ENCODE data around the gene FDCSP.
"Not testable (repeated sequence)": the region's sequence is repeated elsewhere in the genome, so short reads cannot be mapped to it uniquely, and the experiment has no call there.

The FDCSP gene

DNA sequence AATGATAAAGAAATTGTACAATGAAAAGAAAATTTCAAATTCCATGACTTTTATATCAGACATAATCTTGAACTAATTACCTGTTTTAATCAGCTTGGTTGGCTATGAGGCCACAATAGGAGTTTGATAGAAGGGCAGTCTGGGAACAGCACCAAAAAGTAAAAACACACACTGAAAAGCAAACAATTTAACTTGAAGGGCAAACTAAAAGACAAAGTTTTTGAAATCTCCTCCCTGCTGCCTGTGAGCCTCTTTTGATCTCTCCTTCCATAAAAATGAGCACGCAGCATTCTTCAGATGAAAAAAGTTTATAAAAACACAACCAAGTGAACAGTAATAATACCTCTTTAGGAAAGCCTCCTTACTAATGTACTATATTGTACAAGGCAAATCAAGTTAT lies 22.3 kb upstream of the FDCSP start:
- TF ChIP-seq POLR2A (IDR thresholded peaks at IDR 0.05; ENCODE audit: low read depth, low read length), result no peak
- DNase-seq (ENCODE audit: insufficient read length, low spot score) (no peak), FAIRE-seq (no peak)

DNA sequence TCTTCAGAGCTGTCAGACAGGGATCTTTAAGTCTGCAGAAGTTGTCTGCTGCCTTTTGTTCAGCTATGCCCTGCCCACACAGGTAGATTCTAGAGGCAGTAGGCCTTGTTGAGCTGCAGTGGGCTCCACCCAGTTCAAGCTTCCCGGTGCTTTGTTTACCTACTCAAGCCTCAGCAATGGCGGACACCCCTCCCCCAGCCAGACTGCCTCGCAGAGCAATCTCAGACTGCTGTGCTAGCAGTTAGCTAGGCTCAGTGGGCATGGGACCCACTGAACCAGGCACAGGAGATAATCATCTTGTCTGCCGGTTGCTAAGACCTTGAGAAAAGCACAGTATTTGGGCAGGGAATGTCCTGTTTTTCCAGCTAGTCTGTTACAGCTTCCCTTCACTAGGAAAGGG lies 13.2 kb upstream of the FDCSP start:
- not testable (repeated sequence) for FAIRE-seq; DNase-seq (ENCODE audit: insufficient read length, low spot score)

DNA sequence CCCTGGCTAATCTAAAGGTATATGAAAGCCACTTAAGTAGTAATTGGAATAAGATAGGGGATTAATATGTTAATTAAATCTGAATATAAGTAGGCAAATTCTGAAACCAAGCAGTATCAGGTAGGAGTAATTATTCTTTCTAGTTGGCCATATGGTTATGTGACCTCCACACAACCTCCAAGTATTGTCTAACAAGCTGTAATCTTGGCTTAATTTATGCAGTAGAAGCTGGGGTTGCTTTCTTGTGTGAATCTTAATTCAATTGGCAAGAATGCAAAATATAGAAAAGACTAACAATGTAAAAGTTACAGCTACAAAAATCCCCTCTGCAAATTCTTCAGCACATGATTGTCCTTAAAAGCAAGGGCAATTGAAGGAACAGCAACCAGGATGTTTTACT lies 9.8 kb upstream of the FDCSP start:
- FAIRE-seq; DNase-seq (ENCODE audit: insufficient read length, low spot score): not testable (repeated sequence)

DNA sequence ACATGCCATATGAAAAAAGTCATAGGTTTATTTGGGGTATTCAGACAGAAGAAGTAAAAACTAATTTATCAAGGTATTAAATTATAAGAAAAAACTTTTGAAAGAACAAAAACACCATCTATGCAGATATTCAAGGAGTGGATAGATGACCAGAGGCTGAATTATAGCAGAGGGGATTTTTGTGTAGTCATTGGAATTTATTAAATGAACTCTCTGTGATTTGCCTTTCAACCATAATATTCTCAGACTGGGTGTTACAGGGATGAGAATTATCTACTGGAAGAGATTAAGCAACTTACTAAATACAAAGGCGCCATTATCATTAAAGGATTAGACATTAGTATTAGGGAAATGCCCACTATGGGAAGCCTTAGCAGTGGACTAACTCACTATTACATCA lies 9.4 kb upstream of the FDCSP start:
- not testable (repeated sequence) for DNase-seq (ENCODE audit: insufficient read length, low spot score); FAIRE-seq

DNA sequence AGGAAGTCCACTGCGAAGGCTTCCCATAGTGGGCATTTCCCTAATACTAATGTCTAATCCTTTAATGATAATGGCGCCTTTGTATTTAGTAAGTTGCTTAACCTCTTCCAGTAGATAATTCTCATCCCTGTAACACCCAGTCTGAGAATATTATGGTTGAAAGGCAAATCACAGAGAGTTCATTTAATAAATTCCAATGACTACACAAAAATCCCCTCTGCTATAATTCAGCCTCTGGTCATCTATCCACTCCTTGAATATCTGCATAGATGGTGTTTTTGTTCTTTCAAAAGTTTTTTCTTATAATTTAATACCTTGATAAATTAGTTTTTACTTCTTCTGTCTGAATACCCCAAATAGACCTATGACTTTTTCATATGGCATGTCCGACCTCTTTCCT lies 4.5 kb upstream of the FDCSP start:
- not testable (repeated sequence) for DNase-seq (ENCODE audit: insufficient read length, low spot score); FAIRE-seq

DNA sequence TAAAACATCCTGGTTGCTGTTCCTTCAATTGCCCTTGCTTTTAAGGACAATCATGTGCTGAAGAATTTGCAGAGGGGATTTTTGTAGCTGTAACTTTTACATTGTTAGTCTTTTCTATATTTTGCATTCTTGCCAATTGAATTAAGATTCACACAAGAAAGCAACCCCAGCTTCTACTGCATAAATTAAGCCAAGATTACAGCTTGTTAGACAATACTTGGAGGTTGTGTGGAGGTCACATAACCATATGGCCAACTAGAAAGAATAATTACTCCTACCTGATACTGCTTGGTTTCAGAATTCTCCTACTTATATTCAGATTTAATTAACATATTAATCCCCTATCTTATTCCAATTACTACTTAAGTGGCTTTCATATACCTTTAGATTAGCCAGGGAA lies 4.1 kb upstream of the FDCSP start:
- FAIRE-seq; DNase-seq (ENCODE audit: insufficient read length, low spot score): not testable (repeated sequence)

DNA sequence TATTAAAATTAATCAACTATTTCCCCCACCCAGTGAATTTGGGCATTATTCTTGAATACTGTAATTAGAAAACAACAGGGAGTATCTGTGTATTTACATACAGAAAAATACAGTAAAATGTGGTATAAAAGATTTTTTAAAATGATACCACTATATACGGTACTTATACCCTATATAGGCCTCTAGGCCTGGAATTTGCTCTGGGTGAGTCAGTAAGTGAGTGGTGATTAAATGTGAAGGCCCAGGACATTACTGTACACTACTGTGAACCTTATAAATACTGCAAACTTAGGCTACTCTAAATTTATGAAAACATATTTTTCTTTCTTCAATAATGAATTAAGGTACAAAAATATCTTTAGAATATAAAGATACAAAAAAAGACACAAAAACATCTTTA lies 10.2 kb downstream of the FDCSP start:
- no peak for TF ChIP-seq POLR2A (IDR thresholded peaks at IDR 0.05; ENCODE audit: low read depth, low read length)
- FAIRE-seq, result no peak
- DNase-seq (ENCODE audit: insufficient read length, low spot score), result no peak

DNA sequence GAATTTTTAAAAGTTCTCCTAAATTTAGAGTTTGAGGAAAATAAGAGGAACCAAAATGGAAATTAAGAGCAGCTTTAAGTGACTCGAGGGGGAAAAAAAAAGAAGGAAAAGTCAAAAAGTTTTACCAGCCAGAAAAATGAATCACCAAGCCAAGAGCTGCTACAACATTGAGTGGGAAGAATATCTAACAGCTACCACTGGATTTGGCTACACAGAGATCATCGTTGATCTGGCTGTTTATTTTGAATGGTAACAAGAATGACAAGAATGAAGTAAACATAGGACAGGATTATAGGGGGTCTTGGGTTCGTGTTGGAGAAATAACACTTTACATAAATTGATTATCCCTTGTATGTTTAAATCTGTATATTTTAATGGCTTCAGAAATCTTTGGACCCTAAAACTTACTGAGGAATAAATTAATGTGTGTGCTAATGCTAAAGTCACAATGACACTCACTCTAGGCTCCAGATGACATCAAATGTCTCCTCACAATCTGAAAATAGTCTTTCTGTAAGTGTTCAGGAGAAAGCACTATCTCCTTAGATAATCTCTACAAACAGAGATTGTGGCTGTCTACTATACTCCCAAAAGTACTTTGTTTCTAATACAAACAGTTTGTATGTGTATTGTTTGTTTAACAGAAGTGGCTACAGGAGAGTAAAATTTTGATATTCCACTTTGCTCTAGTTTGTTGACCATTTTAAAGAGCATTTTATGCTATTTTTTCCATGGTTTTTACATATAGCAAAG lies 13.4 kb downstream of the FDCSP start:
- FAIRE-seq (no peak), DNase-seq (ENCODE audit: insufficient read length, low spot score) (no peak)
- TF ChIP-seq POLR2A (IDR thresholded peaks at IDR 0.05; ENCODE audit: low read depth, low read length), result no peak

DNA sequence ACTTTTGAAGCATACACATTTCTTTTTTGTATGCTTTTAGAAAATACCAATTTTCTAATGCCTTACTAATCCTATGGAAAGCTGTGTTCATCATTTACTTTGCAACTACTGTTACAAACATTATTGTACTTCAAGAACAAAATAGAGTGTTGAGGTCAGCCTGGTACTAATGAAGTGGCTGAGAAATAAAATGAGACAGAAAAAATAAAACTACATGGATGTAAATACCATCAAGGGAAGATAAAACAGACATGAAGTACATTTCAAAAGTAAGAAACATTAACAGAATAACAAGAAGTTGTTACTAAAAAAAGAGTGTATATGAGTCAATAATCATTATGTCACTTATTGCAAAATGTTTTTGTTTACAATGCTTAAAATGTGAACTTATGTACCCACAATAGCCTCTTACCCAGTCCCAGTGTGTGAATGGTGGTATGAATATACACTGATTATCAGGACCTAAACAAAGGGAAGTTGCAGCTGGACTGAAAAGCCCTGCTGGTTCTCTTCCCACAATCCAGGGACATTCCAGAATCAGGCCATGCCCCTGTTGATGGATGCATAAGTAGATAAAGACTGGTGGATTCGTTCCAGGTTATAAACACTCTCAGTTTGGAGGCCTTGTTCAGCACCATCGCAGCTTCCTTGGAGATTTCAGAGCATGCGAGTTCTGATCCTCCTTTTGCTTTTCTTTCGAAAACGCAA lies 14.1 kb downstream of the FDCSP start:
- DNase-seq (ENCODE audit: insufficient read length, low spot score), result no peak
- FAIRE-seq, result no peak
- no peak for TF ChIP-seq POLR2A (IDR thresholded peaks at IDR 0.05; ENCODE audit: low read depth, low read length)

DNA sequence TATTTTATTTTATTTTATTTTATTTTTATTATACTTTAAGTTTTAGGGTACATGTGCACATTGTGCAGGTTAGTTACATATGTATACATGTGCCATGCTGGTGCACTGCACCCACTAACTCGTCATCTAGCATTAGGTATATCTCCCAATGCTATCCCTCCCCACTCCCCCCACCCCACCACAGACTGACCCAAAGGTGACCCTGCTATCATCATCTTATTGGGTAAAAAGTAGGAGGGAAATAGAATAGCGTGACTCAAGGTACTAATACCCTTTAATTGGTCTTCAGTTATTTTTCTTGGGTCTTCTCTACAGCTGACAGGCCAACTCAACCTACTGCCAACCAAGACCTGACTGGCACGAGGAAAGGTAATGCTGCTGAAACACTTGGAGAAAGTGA lies 16.4 kb downstream of the FDCSP start, which contains the start of gene CSN3:
Gene CSN3 (plus strand): TSS at position 301 of the 400 bp plus-strand sequence. CDS start 2,223 bp downstream, outside the sequence.
- FAIRE-seq; DNase-seq (ENCODE audit: insufficient read length, low spot score): not testable (repeated sequence)

DNA sequence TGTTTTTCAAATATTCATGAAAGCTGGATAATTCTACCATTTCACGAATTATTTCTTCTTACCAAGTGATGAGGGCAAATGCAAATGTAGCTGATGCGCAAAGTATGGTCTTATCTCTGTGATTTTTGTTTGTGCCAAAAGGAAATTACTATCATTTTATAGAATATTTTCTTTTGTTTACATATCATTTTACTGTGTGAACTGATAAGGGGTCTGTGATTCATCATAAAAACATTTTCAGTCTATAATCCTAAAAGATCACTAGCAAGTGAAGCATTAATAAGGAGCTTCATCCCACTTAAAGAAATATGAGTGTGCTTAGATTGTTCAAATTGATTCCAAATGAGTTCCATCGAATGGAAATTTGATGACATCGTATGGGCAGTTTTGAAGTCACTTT lies 17.2 kb downstream of the FDCSP start:
- DNase-seq (ENCODE audit: insufficient read length, low spot score) (no peak), FAIRE-seq (no peak)
- no peak for TF ChIP-seq POLR2A (IDR thresholded peaks at IDR 0.05; ENCODE audit: low read depth, low read length)

DNA sequence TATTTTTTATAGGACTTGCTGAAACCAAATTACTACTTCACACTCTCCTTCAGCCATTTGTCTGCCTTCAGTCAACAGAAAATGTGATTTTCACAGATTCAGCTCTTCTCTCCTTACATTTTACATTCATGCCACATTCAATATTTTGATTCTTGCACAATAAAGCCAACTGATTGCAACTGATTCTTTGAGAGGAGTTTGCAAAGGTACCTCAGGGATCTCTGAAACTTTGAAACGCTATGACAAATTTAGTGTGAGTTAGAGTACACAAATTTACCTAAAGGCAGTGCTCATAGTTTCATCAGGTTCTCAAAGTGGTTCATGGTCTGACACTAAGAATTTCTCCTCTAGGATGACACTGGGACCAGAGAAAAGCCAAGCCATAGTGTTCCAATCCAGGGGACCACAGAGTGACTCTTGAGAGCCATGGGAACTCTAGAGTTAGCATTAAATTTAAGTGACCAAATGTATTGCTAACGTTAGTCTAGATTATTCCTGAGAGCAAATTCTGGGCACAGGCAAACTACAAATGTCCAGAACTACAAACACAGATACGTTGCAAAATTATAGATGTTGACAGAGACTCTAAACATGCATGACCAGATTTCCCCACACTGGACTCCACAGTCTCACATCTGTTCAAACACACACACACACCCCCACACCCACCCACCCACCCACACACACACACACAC lies 25.5 kb downstream of the FDCSP start:
- DNase-seq (ENCODE audit: insufficient read length, low spot score) (no peak), FAIRE-seq (no peak)
- no peak for TF ChIP-seq POLR2A (IDR thresholded peaks at IDR 0.05; ENCODE audit: low read depth, low read length)

DNA sequence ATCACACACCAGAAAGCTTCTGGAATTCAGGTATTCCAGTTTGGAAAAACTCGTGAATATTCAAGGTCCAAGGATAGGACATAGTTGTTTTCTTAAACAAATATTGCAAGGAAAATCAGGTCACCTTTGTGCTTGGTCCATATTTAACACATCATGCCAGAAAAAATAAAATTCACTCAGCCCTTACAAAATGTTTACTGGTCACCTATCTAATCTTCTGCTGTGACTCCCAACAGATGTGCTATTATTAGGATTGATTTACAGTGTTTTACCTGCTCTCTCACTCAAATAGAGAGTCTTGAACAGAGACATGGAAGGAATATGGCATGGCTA lies 26.0 kb downstream of the FDCSP start:
- FAIRE-seq, result no peak
- TF ChIP-seq POLR2A (IDR thresholded peaks at IDR 0.05; ENCODE audit: low read depth, low read length), result no peak

DNA sequence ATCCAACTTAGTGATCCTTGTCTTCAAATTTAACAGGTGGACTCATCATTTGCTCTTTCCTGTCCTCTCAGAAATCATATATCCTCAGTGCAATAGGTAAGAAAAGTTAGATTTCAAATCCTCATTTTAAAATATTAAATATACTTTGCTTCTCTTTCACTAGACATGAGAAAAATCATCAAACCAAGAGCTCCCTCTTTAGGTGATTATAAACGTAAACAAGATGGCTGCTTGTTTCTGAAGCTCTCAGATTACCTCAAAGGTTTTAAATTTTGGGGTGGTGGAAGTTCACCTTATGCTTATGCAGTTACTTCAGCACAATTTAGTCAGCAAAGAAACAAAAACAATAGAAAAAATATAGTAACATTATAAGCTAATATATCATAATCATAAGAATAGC lies 43.8 kb downstream of the FDCSP start:
- TF ChIP-seq POLR2A (IDR thresholded peaks at IDR 0.05; ENCODE audit: low read depth, low read length), result no peak
- FAIRE-seq (no peak), DNase-seq (ENCODE audit: insufficient read length, low spot score) (no peak)

More for the DNA sequence above, 26.0 kb downstream of the FDCSP start:
- DNase-seq (ENCODE audit: insufficient read length, low spot score), result no peak

DNA sequence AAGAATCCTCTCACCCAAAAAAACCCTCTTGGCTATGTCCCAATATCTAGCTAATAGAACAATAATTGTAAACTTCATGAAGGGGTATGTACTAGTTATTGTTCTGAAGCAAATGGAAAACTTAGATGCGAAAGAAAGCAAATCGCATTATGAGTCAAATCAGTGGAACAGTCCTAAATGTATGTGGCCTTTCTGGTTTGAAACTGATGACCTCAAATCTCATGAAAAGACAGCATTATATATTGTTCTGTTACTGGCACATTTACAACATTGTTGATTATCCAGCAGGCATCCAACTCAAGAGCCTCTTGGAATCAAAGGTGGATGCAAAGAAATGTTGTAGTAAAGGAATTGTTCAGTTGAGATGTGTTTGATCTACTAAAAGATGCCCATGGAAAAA lies 51.2 kb downstream of the FDCSP start:
- FAIRE-seq (no peak), DNase-seq (ENCODE audit: insufficient read length, low spot score) (no peak)
- no peak for TF ChIP-seq POLR2A (IDR thresholded peaks at IDR 0.05; ENCODE audit: low read depth, low read length)

Measured in H54 (cell line).